Measurements from ENCODE around the gene ABHD3.

DNA sequence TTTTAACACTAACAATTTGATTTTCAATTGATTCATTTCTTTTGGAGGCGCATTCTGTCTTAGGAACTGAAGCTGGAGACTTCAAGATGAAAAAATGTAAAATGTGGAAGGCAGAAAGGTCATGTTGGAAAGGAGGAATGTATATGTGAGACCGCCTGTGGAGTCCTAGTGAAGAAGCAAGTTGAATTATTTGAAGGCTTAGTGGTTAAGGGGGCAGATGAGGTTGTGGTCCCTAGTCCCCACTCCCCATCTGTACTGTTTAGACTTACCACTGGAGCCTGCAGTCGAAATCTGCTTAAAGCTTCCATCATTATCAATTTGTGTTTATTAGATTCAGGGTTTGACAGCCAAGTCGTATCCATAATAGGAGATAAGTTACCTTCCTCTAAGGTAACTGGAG, 20.6 kb upstream of the ABHD3 start:
- TF ChIP-seq, protein P1, sequence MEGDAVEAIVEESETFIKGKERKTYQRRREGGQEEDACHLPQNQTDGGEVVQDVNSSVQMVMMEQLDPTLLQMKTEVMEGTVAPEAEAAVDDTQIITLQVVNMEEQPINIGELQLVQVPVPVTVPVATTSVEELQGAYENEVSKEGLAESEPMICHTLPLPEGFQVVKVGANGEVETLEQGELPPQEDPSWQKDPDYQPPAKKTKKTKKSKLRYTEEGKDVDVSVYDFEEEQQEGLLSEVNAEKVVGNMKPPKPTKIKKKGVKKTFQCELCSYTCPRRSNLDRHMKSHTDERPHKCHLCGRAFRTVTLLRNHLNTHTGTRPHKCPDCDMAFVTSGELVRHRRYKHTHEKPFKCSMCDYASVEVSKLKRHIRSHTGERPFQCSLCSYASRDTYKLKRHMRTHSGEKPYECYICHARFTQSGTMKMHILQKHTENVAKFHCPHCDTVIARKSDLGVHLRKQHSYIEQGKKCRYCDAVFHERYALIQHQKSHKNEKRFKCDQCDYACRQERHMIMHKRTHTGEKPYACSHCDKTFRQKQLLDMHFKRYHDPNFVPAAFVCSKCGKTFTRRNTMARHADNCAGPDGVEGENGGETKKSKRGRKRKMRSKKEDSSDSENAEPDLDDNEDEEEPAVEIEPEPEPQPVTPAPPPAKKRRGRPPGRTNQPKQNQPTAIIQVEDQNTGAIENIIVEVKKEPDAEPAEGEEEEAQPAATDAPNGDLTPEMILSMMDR (conservative IDR thresholded peaks at IDR 0.05; ENCODE audit: low read depth, low read length): no peak
- no peak for TF ChIP-seq EZH2 (IDR thresholded peaks at IDR 0.05; ENCODE audit: borderline replicate concordance, low read depth, low read length, poor library complexity, severe bottlenecking)

Data from A673 (cell line).